Panc1 (cell line): ENCODE data around the gene TMEM141.

ENCODE experiments used
- CTCF ChIP-seq: fragments of 450-650 bp; IDR thresholded peaks from 2 replicates; pipeline ENCODE4 v1.5.1; 2017; ENCODE audit warnings: mild to moderate bottlenecking
- POLR2AphosphoS5 ChIP-seq: IDR thresholded peaks from 2 replicates; pipeline ENCODE4 v1.6.1; 2012; ENCODE audit warnings: mild to moderate bottlenecking, low read depth, low read length, moderate library complexity
- SIN3A ChIP-seq: IDR thresholded peaks from 2 replicates; pipeline ENCODE4 v1.6.1; 2012; ENCODE audit warnings: low read depth, mild to moderate bottlenecking, low read length, moderate library complexity, borderline replicate concordance; ENCODE audit not compliant: insufficient read depth

- TF ChIP-seq CTCF (no peak), SIN3A (no peak), POLR2AphosphoS5 (no peak)
Measured at GRCh38 chr9:136759436-136760325, 31.5 kb upstream of the TMEM141 start.
